AG09309 (cell line): ENCODE measurements around the gene SPECC1L.

Experiments used
- DNase-seq: peaks from one replicate; pipeline ENCODE4 v3.0.0-alpha.2; 2010; ENCODE audit warnings: low read depth
- H3K4me3 ChIP-seq: 2 replicates; pipeline ENCODE4 v1.5.1; 2011; ENCODE audit warnings: mild to moderate bottlenecking, low read depth, low read length, moderate library complexity; ENCODE audit not compliant: control insufficient read depth
- CTCF ChIP-seq: IDR thresholded peaks from 2 replicates; pipeline ENCODE4 v1.5.1; 2011; ENCODE audit warnings: mild to moderate bottlenecking, low read depth, low read length, inconsistent platforms; ENCODE audit not compliant: insufficient read depth, control insufficient read depth; ENCODE audit errors: missing control alignments

The SPECC1L gene

GRCh38 chr22:24367841-24368240 is 97.2 kb downstream of the SPECC1L start:
- no peak overlapping the region for H3K4me3 ChIP-seq
- TF ChIP-seq CTCF: no peak
- DNase-seq: no peak

DNA sequence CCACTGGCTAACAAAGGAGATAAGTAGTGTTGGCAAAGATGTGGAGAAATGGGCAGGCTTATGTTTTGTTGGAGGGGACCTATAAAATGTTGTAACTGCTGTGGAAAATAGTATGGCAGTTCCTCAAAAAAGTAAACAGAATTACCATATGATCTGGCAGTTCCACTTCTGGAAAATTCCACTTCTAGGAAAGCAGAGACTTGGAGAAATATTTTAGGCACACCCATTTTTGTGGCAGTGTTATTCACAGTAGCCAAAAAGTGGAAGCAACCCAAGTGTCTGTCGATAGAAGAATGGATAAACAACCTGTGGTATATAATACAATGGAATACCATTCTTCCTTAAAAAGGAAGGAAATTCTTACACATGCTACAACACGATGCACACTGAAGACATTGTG is 99.8 kb downstream of the SPECC1L start:
- no peak overlapping the region for H3K4me3 ChIP-seq
- no peak for TF ChIP-seq CTCF
- DNase-seq: no peak

DNA sequence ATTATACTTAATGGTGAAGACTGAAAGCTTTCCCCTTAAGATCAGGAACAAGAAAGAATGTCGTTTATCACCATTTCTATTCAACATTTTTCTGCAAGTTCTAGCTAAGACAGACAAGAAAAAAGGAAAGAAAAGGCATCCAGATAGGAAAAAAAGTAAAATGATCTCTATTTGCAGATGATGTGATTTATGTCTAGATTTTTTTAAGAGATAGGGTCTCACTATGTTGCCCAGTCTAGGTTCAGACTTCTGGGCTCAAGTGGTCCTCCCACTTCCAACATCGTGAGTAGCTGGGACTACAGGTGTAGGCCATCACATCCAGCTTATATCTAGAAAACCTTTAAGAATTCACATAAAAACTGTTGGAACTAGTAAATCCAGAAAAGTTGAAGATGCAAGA is 105.4 kb downstream of the SPECC1L start:
- no peak overlapping the region for H3K4me3 ChIP-seq
- TF ChIP-seq CTCF: no peak
- DNase-seq: no peak

DNA sequence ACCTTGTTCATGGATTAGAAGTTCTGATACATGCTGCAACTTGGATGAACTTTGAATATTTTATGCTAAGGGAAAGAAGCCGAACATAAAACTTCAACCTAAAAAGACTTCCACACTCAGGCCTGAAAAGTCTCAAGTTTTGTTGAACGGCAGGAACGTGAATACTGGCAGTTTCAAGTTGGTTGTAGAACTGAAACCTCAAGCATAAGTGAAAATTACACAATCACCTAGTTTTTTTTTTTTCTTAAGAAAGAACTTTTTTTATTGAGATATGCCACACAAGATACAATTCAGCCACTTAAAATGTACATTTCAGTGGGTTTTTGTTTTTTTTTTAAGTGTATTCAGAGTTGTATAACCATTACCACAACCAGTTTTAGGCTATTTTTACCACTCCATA is 106.0 kb downstream of the SPECC1L start:
- DNase-seq: no peak
- TF ChIP-seq CTCF: no peak

DNA sequence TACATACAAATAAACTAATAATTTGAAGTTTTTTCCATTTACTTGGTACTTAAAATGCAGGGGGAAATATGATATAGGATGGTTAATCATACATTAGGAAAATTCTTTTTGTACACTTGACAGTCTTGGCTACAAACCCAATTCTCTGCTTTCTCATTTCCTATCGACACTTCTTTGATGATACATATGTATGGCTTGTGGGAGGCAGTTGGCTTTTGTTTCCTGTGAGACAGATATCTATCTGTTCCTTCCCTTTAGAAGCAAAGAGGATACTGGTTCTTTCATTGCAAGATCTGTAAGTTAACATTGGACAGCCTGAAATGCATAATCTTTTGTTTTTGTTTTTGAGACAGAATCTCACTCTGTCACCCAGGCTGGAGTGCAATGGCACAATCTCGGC is 108.9 kb downstream of the SPECC1L start:
- TF ChIP-seq CTCF: no peak
- DNase-seq: no peak
- H3K4me3 ChIP-seq: no peak overlapping the region

More for the DNA sequence above, 106.0 kb downstream of the SPECC1L start:
- H3K4me3 ChIP-seq: no peak overlapping the region

DNA sequence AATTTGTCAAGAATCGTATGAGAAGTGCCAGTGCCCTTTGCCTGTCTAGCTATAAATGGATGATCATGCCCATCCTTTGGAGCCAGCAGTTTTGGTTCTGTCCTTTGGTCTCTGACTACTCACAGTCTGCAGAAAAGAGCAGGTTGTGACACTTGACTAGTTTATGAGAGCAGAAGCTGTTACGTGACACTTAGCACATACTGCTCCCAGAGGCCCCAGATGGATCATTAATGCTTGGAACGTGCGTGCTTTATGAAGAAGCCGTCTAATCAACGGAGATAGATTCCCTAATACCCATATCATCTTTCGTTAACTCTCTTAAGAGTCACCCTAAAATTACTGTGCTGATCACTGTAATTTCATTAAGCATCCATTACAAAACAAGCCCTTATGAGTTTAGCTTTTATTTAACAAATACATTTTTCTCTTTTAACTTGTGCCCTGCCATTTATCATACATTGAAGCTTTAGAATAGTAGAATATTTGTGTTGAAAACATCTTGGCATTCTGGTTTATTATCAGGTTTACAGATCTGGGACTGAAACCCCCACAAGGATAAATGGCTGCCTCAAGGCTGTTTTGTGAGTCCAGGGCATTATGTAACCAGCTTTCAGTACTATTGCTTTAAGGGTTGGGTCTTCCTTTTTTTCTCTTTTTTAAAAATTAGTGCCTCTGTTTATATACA is 109.7 kb downstream of the SPECC1L start:
- H3K4me3 ChIP-seq: no peak overlapping the region
- DNase-seq: no peak
- no peak for TF ChIP-seq CTCF

GRCh38 chr22:24380905-24381230 is 110.2 kb downstream of the SPECC1L start:
- no peak for DNase-seq
- H3K4me3 ChIP-seq: no peak overlapping the region
- no peak for TF ChIP-seq CTCF
